Mesenchymal stem cell (in vitro differentiated cells and primary cell): ENCODE measurements around the gene TLR8.

Experiments used
- DNase-seq: peaks from one replicate; pipeline ENCODE4 v3.0.0-alpha.2; 2013
- H2AFZ ChIP-seq: one replicate; pipeline ENCODE4 v1.6.1; 2013; ENCODE audit warnings: low read depth, mild to moderate bottlenecking, control low read depth, inconsistent platforms, low read length, moderate library complexity
- H2AK5ac ChIP-seq: 2 replicates; pipeline ENCODE4 v1.6.1; 2013; ENCODE audit warnings: low read length, moderate library complexity, mild to moderate bottlenecking, inconsistent platforms; ENCODE audit not compliant: severe bottlenecking
- H2BK120ac ChIP-seq: one replicate; pipeline ENCODE4 v1.6.1; 2013; ENCODE audit warnings: low read depth, mild to moderate bottlenecking, inconsistent platforms, low read length, moderate library complexity
- H2BK12ac ChIP-seq, 2 experiments: one replicate each; pipeline ENCODE4 v1.6.1; 2013; ENCODE audit warnings: inconsistent platforms in 2 of 2, low read length in 2 of 2, mild to moderate bottlenecking in 2 of 2, moderate library complexity in 2 of 2, control low read depth in 1 of 2
- H2BK15ac ChIP-seq: one replicate; pipeline ENCODE4 v1.6.1; 2013; ENCODE audit warnings: mild to moderate bottlenecking, low read depth, inconsistent platforms; ENCODE audit not compliant: poor library complexity, severe bottlenecking
- H2BK5ac ChIP-seq: 2 replicates; pipeline ENCODE4 v1.6.1; 2013; ENCODE audit warnings: low read depth, mild to moderate bottlenecking, low read length, control low read depth, inconsistent platforms; ENCODE audit not compliant: poor library complexity, severe bottlenecking
- H3K14ac ChIP-seq, 2 experiments: one replicate each; pipeline ENCODE4 v1.6.1; 2013; ENCODE audit warnings: inconsistent platforms in 2 of 2, low read length in 2 of 2, control low read depth in 1 of 2, mild to moderate bottlenecking in 1 of 2, moderate library complexity in 1 of 2
- H3K18ac ChIP-seq, 2 experiments: one replicate each; pipeline ENCODE4 v1.6.1; 2013; ENCODE audit warnings: inconsistent platforms in 2 of 2, low read length in 2 of 2, control low read depth in 1 of 2, low read depth in 1 of 2, mild to moderate bottlenecking in 1 of 2
- H3K23ac ChIP-seq, 2 experiments: one replicate each; pipeline ENCODE4 v1.6.1; 2013; ENCODE audit warnings: inconsistent platforms in 2 of 2, low read length in 2 of 2, mild to moderate bottlenecking in 2 of 2, moderate library complexity in 2 of 2, control low read depth in 1 of 2
- H3K27ac ChIP-seq: 2 replicates; pipeline ENCODE4 v1.5.1; 2013; ENCODE audit warnings: mild to moderate bottlenecking, moderate library complexity, low read length, control low read depth, inconsistent platforms; ENCODE audit not compliant: poor library complexity, severe bottlenecking
- H3K27me3 ChIP-seq, 2 experiments: 2 replicates each; pipeline versions ENCODE4 v1.6.1 to v1.7.0; 2013; ENCODE audit warnings: low read length in 2 of 2, mild to moderate bottlenecking in 2 of 2, moderate library complexity in 2 of 2, control low read depth in 1 of 2, inconsistent platforms in 1 of 2; ENCODE audit not compliant: control insufficient read depth in 1 of 2, insufficient read depth in 1 of 2
- H3K36me3 ChIP-seq, 2 experiments: 2 replicates each; pipeline versions ENCODE4 v1.6.1 to v1.7.0; 2013; ENCODE audit warnings: low read length in 2 of 2, control low read depth in 1 of 2, inconsistent platforms in 1 of 2, low read depth in 1 of 2, mild to moderate bottlenecking in 1 of 2; ENCODE audit not compliant: insufficient read depth in 2 of 2, control insufficient read depth in 1 of 2
- H3K4ac ChIP-seq, 2 experiments: one replicate each; pipeline ENCODE4 v1.6.1; 2013; ENCODE audit warnings: inconsistent platforms in 2 of 2, low read length in 2 of 2, mild to moderate bottlenecking in 2 of 2, moderate library complexity in 2 of 2, control low read depth in 1 of 2, low read depth in 1 of 2
- H3K4me1 ChIP-seq: 2 replicates; pipeline ENCODE4 v1.6.1; 2013; ENCODE audit warnings: low read depth, low read length, control low read depth; ENCODE audit not compliant: control insufficient read depth, insufficient read depth
- H3K4me2 ChIP-seq: 2 replicates; pipeline ENCODE4 v1.6.1; 2013; ENCODE audit warnings: low read length, mild to moderate bottlenecking, inconsistent platforms; ENCODE audit not compliant: poor library complexity, severe bottlenecking
- H3K4me3 ChIP-seq, 2 experiments: 2 replicates each; pipeline versions ENCODE4 v1.5.1 to v1.7.0; 2013; ENCODE audit warnings: low read length in 2 of 2, mild to moderate bottlenecking in 2 of 2, control low read depth in 1 of 2, low read depth in 1 of 2; ENCODE audit not compliant: insufficient read depth in 1 of 2
- H3K79me1 ChIP-seq: replicated peaks from 2 replicates; pipeline ENCODE4 v1.6.1; 2013; ENCODE audit warnings: mild to moderate bottlenecking, control low read depth, low read length, inconsistent platforms; ENCODE audit not compliant: poor library complexity, severe bottlenecking
- H3K9ac ChIP-seq: 2 replicates; pipeline ENCODE4 v1.7.0; 2013; ENCODE audit warnings: mild to moderate bottlenecking, low read length, moderate library complexity
- H3K9me3 ChIP-seq: 2 replicates; pipeline ENCODE4 v1.7.0; 2013; ENCODE audit warnings: mild to moderate bottlenecking, low read length; ENCODE audit not compliant: control insufficient read depth
- H4K8ac ChIP-seq: one replicate; pipeline ENCODE4 v1.6.1; 2013; ENCODE audit warnings: inconsistent platforms, mild to moderate bottlenecking, low read length, moderate library complexity
- H4K91ac ChIP-seq: one replicate; pipeline ENCODE4 v1.6.1; 2013; ENCODE audit warnings: mild to moderate bottlenecking, low read length, inconsistent platforms
- WGBS: methylation state at CpG from one replicate; pipeline ENCODE4 v1.1.7; 2013; ENCODE audit warnings: mixed read lengths; 5-methylcytosine and 5-hydroxymethylcytosine counted together

Gene TLR8

DNA sequence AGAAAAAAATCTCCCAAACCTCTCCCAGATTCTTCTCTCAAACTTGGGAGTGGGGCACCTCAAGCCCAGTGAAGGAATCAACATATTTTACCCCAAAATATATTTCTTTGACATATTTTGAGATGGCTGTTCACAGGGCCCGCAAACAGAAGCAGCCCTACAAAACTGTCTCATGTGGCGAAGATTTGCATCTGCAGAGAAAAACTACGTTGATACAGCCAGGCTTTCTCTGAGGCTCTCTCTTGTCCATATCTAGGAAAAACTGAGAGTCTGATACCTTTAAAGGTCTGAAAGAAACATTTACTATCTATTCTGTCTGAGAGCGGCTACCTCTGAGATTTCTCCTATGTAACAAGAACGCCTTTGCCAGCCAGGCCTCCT lies 45.2 kb downstream of the TLR8 start:
- Histone ChIP-seq H3K4ac (no peak overlapping the region), H3K27ac (no peak overlapping the region), H3K9ac (no peak overlapping the region), H3K9me3 (no peaks in the 10 kb centered on the region), H2BK5ac (no peak overlapping the region), H2BK120ac (no peak overlapping the region), H3K23ac (no peak overlapping the region), H3K14ac (no peak overlapping the region), H3K27me3 (peaks cover 0 to 6% of the 10 kb centered on the region in 2 experiments), H3K79me1 (no peaks in the 10 kb centered on the region), H3K18ac (no peak overlapping the region), H3K4me2 (no peak overlapping the region), H2AK5ac (no peak overlapping the region), H4K8ac (no peak overlapping the region), H2AFZ (no peak overlapping the region), H2BK12ac (no peak overlapping the region), H3K36me3 (no peaks in the 10 kb centered on the region), H2BK15ac (no peak overlapping the region), H3K4me3 (no peak overlapping the region), H4K91ac (no peak overlapping the region), H3K4me1 (peaks cover 9% of the 10 kb centered on the region)
- WGBS, result 100% methylated on average over 4 of the region's 5 CpGs
- DNase-seq, result no peak

- Histone ChIP-seq H3K9ac (no peak overlapping the region), H3K14ac (no peak overlapping the region), H2AK5ac (no peak overlapping the region), H4K91ac (no peak overlapping the region), H3K4ac (no peak overlapping the region), H2BK12ac (peak overlapping the region; percentile 39 to 63), H2BK120ac (no peak overlapping the region), H2BK5ac (no peak overlapping the region), H3K4me2 (no peak overlapping the region), H3K18ac (no peak overlapping the region), H3K4me1 (peaks cover 7% of the 10 kb centered on the region), H3K79me1 (no peaks in the 10 kb centered on the region), H3K36me3 (no peaks in the 10 kb centered on the region), H3K23ac (no peak overlapping the region), H2BK15ac (no peak overlapping the region), H4K8ac (no peak overlapping the region), H3K4me3 (no peak overlapping the region), H3K27me3 (peaks cover 0 to 5% of the 10 kb centered on the region in 2 experiments), H2AFZ (no peak overlapping the region), H3K27ac (no peak overlapping the region), H3K9me3 (no peaks in the 10 kb centered on the region)
- DNase-seq, result no peak
- 99% methylated on average over 8 of the region's 8 CpGs for WGBS
Measured at GRCh38 chrX:12953420-12953819, 47.0 kb downstream of the TLR8 start.

GRCh38 chrX:12954376-12954775 lies 48.0 kb downstream of the TLR8 start:
- no peak overlapping the region for H4K8ac ChIP-seq
- no peaks in the 10 kb centered on the region for H3K79me1 ChIP-seq
- H3K36me3 ChIP-seq, result no peaks in the 10 kb centered on the region
- H3K9ac ChIP-seq, result no peak overlapping the region
- no peak overlapping the region for H3K27ac ChIP-seq
- H2AFZ ChIP-seq, result no peak overlapping the region
- no peak overlapping the region for H2BK5ac ChIP-seq
- H3K23ac ChIP-seq, result no peak overlapping the region
- DNase-seq, result no peak
- no peak overlapping the region for H3K4me3 ChIP-seq
- no peaks in the 10 kb centered on the region for H3K9me3 ChIP-seq
- 81% methylated on average over 6 of the region's 9 CpGs for WGBS
- peak overlapping the region; percentile 7 for H4K91ac ChIP-seq
- peak overlapping the region in 1 of 2 experiments; percentile 70 for H3K18ac ChIP-seq
- H2BK12ac ChIP-seq, result peak overlapping the region in 1 of 2 experiments; percentile 83
- H3K14ac ChIP-seq, result no peak overlapping the region
- no peaks in the 10 kb centered on the region for H3K27me3 ChIP-seq
- no peak overlapping the region for H3K4me2 ChIP-seq
- no peak overlapping the region for H2BK120ac ChIP-seq
- peak overlapping the region; percentile 59 for H2AK5ac ChIP-seq
- no peak overlapping the region for H3K4ac ChIP-seq
- H3K4me1 ChIP-seq, result peaks cover 7% of the 10 kb centered on the region
- peak overlapping the region; percentile 44 for H2BK15ac ChIP-seq

- H3K14ac ChIP-seq, result no peak overlapping the region
- DNase-seq, result no peak
- H2BK5ac ChIP-seq, result no peak overlapping the region
- H2AK5ac ChIP-seq, result peak overlapping the region; percentile 70
- 77% methylated on average over 4 of the region's 4 CpGs for WGBS
- peak overlapping the region in 1 of 2 experiments; percentile 61 for H3K4ac ChIP-seq
- no peak overlapping the region for H3K23ac ChIP-seq
- H3K4me1 ChIP-seq, result peaks cover 7% of the 10 kb centered on the region
- peak overlapping the region; percentile 70 for H3K18ac ChIP-seq
- H3K4me3 ChIP-seq, result no peak overlapping the region
- H3K4me2 ChIP-seq, result no peak overlapping the region
- H4K91ac ChIP-seq, result peak overlapping the region; percentile 7
- H4K8ac ChIP-seq, result peak overlapping the region; percentile 64
- H3K79me1 ChIP-seq, result no peaks in the 10 kb centered on the region
- no peak overlapping the region for H2BK15ac ChIP-seq
- no peaks in the 10 kb centered on the region for H3K27me3 ChIP-seq
- H3K9ac ChIP-seq, result no peak overlapping the region
- no peaks in the 10 kb centered on the region for H3K9me3 ChIP-seq
- H3K36me3 ChIP-seq, result no peaks in the 10 kb centered on the region
- no peak overlapping the region for H2AFZ ChIP-seq
- no peak overlapping the region for H3K27ac ChIP-seq
- peak overlapping the region; percentile 61 for H2BK120ac ChIP-seq
- H2BK12ac ChIP-seq, result peak overlapping the region; percentile 83 to 95
Measured at GRCh38 chrX:12954981-12955380, 48.6 kb downstream of the TLR8 start.
